NB4 (cell line): ENCODE measurements around the gene GUF1.
"Not testable (repeated sequence)": the region's sequence is repeated elsewhere in the genome, so short reads cannot be mapped to it uniquely, and the experiment has no call there.

Source experiments
- DNase-seq: peaks from one replicate; pipeline ENCODE4 v3.0.0; 2010; ENCODE audit warnings: low read depth
- H3K4me3 ChIP-seq: one replicate; pipeline ENCODE4 v1.5.1; 2011; ENCODE audit warnings: mild to moderate bottlenecking, low read depth, low read length, moderate library complexity
- CTCF ChIP-seq: IDR thresholded peaks from one replicate; pipeline ENCODE4 v1.5.1; 2012; ENCODE audit warnings: low read depth, low read length
- MAX ChIP-seq: IDR thresholded peaks from 2 replicates; pipeline ENCODE4 v1.6.1; 2011; ENCODE audit warnings: low read depth, low read length
- MYC ChIP-seq: IDR thresholded peaks from 2 replicates; pipeline ENCODE4 v1.6.1; 2011; ENCODE audit warnings: low read depth, low read length
- POLR2A ChIP-seq: IDR thresholded peaks from 2 replicates; pipeline ENCODE4 v1.6.1; 2011; ENCODE audit warnings: mild to moderate bottlenecking; ENCODE audit not compliant: insufficient read length; ENCODE audit errors: extremely low read depth

The GUF1 gene

GRCh38 chr4:44720371-44720770, 42.2 kb downstream of the GUF1 start:
- no peak overlapping the region for H3K4me3 ChIP-seq
- no peak for TF ChIP-seq POLR2A
- no peak for DNase-seq

GRCh38 chr4:44722001-44722400, 43.8 kb downstream of the GUF1 start:
- no peak for DNase-seq
- no peak overlapping the region for H3K4me3 ChIP-seq
- no peak for TF ChIP-seq MAX
- TF ChIP-seq POLR2A: no peak
- no peak for TF ChIP-seq MYC
- TF ChIP-seq CTCF: no peak

- DNase-seq: no peak
- peak overlapping the region; percentile 77 for H3K4me3 ChIP-seq
- no peak for TF ChIP-seq POLR2A
- no peak for TF ChIP-seq MYC
- TF ChIP-seq CTCF: no peak
These were observed 46.9 kb downstream of the GUF1 start for GRCh38 chr4:44725166-44725565.

GRCh38 chr4:44725726-44726037, 47.5 kb downstream of the GUF1 start:
- TF ChIP-seq POLR2A: no peak
- TF ChIP-seq CTCF: no peak
- TF ChIP-seq MAX: no peak
- no peak for TF ChIP-seq MYC
- peak overlapping the region; percentile 77 for H3K4me3 ChIP-seq
- no peak for DNase-seq

- peak within 1 kb of the TSS; percentile 77 for H3K4me3 ChIP-seq
- DNase-seq: peak; percentile 87
- TF ChIP-seq POLR2A (peak; percentile 44), MYC (no peak; the same call in 1 of the 2 replicates), MAX (peak; percentile 67), CTCF (no peak)
These were observed 48.0 kb downstream of the GUF1 start, which contains the start of gene GNPDA2 for GRCh38 chr4:44726038-44726871. TSS of gene GNPDA2 (minus strand) at chr4:44726556. CDS start at chr4:44722207, 4,349 bp downstream.

- H3K4me3 ChIP-seq: no peak overlapping the region
- TF ChIP-seq CTCF (no peak), POLR2A (no peak), MAX (no peak), MYC (no peak)
- no peak for DNase-seq
These were observed 49.3 kb downstream of the GUF1 start for GRCh38 chr4:44727471-44727870.

GRCh38 chr4:44728694-44729093, 50.5 kb downstream of the GUF1 start:
- not testable (repeated sequence) for DNase-seq

More at GRCh38 chr4:44728694-44729093, 50.5 kb downstream of the GUF1 start:
- H3K4me3 ChIP-seq: not testable (repeated sequence)
